IPS-NIHi7 (cell line): Measurements from ENCODE around the gene SLIT3.

ENCODE experiments used
- DNase-seq: peaks from one replicate; pipeline ENCODE4 v3.0.0; 2012; ENCODE audit warnings: mixed read lengths; ENCODE audit errors: extremely low spot score

Gene SLIT3

GRCh38 chr5:169080448-169080911 lies 220.5 kb downstream of the SLIT3 start:
- no peak for DNase-seq

- DNase-seq, result no peak
These were observed 221.2 kb downstream of the SLIT3 start for GRCh38 chr5:169079697-169080096.

- DNase-seq, result no peak
These were observed 226.1 kb downstream of the SLIT3 start for GRCh38 chr5:169074839-169075238.

- no peak for DNase-seq
These were observed 228.7 kb downstream of the SLIT3 start for GRCh38 chr5:169072233-169072632.

- no peak for DNase-seq
These were observed 230.5 kb downstream of the SLIT3 start for GRCh38 chr5:169070413-169070812.

GRCh38 chr5:169067751-169068173 lies 233.2 kb downstream of the SLIT3 start:
- DNase-seq, result no peak

GRCh38 chr5:169065400-169065799 lies 235.5 kb downstream of the SLIT3 start:
- DNase-seq, result no peak

- DNase-seq, result no peak
These were observed 236.8 kb downstream of the SLIT3 start for GRCh38 chr5:169064093-169064492.

- peak; percentile 24 for DNase-seq
These were observed 237.5 kb downstream of the SLIT3 start for GRCh38 chr5:169063316-169063953.

- DNase-seq, result no peak
These were observed 238.2 kb downstream of the SLIT3 start for GRCh38 chr5:169062690-169063089.

GRCh38 chr5:169054506-169054905 lies 246.4 kb downstream of the SLIT3 start:
- no peak for DNase-seq

- no peak for DNase-seq
These were observed 248.7 kb downstream of the SLIT3 start for GRCh38 chr5:169052207-169052606.

GRCh38 chr5:169051351-169051750 lies 249.6 kb downstream of the SLIT3 start:
- no peak for DNase-seq

GRCh38 chr5:169050636-169051035 lies 250.3 kb downstream of the SLIT3 start:
- DNase-seq, result no peak

GRCh38 chr5:169050146-169050571 lies 250.8 kb downstream of the SLIT3 start:
- no peak for DNase-seq

GRCh38 chr5:169049712-169050111 lies 251.2 kb downstream of the SLIT3 start:
- DNase-seq, result no peak

GRCh38 chr5:169048181-169049125 lies 252.5 kb downstream of the SLIT3 start:
- no peak for DNase-seq

- DNase-seq, result no peak
These were observed 256.0 kb downstream of the SLIT3 start for GRCh38 chr5:169044962-169045361.

- no peak for DNase-seq
These were observed 259.8 kb downstream of the SLIT3 start for GRCh38 chr5:169041180-169041579.

- DNase-seq, result no peak
These were observed 261.3 kb downstream of the SLIT3 start for GRCh38 chr5:169039592-169039991.

- DNase-seq, result no peak
These were observed 263.5 kb downstream of the SLIT3 start for GRCh38 chr5:169037466-169037865.

GRCh38 chr5:169036079-169036805 lies 264.7 kb downstream of the SLIT3 start:
- DNase-seq, result no peak
